T-helper 2 cell treated with Interferon-gamma antibody and Interleukin-4, amounts not matched to agents 100 ng/mL and 5 ng/mL, for 36 hours (primary cell): Measurements from ENCODE around the gene GCC2. TPM values are rescaled to one million over a fixed set of nuclear protein-coding genes. Genes with fewer than 3 reads are reported as not detected.
"Not testable (repeated sequence)": the region's sequence is repeated elsewhere in the genome, so short reads cannot be mapped to it uniquely, and the experiment has no call there.

Experiments used
- intact Hi-C: fragments of 100-400 bp; cut with micrococcal nuclease; formaldehyde crosslinking; loops from one replicate; pipeline ENCODE4 v1.15.1; 2023
- total RNA-seq: library from RNA; stranded (reverse); gene quantifications from 2 replicates; pipeline ENCODE4 v1.2.3, GENCODE V29; 2022

GCC2 gene
- total RNA-seq, 1 donor from 2014 or later = 46.0 TPM

GRCh38 chr2:108524688-108525087 lies 75.7 kb downstream of the GCC2 start:
- intact Hi-C loops = not testable (repeated sequence)

- intact Hi-C loops = not testable (repeated sequence)
These were observed 76.3 kb downstream of the GCC2 start for GRCh38 chr2:108525258-108525657.

GRCh38 chr2:108531674-108532055 lies 82.7 kb downstream of the GCC2 start:
- intact Hi-C loops = loop anchor here (5.0 to 10.0 kb wide), 4 partner anchors 51 to 683 kb away; partner anchors contain the start of gene CCDC138

- intact Hi-C loops = loop anchor here (1.0 to 10.0 kb wide), 6 partner anchors 48 to 681 kb away; partner anchors contain the start of genes CCDC138, GCC2 and RANBP2
These were observed 85.0 kb downstream of the GCC2 start, which contains the start of gene LIMS1 for GRCh38 chr2:108533832-108534583. Gene LIMS1, plus strand, starts transcription at chr2:108534470. Its CDS starts 93 bp downstream, at chr2:108534563.

GRCh38 chr2:108534584-108535356 lies 85.8 kb downstream of the GCC2 start:
- intact Hi-C loops = loop anchor here (1.0 to 10.0 kb wide), 7 partner anchors 48 to 680 kb away; partner anchors contain the start of genes CCDC138, GCC2 and RANBP2

GRCh38 chr2:108535357-108535631 lies 86.3 kb downstream of the GCC2 start:
- intact Hi-C loops = loop anchor here (1.0 to 10.0 kb wide), 4 partner anchors 59 to 680 kb away; partner anchors contain the start of gene CCDC138

GRCh38 chr2:108536133-108536780 lies 87.3 kb downstream of the GCC2 start:
- intact Hi-C loops = loop anchor here (10.0 kb wide), 3 partner anchors 89 to 679 kb away; partner anchors contain the start of gene CCDC138

GRCh38 chr2:108536911-108537310 lies 87.9 kb downstream of the GCC2 start:
- intact Hi-C loops = loop anchor here (10.0 kb wide), 3 partner anchors 88 to 678 kb away; partner anchors contain the start of gene CCDC138

- intact Hi-C loops = loop anchor here (10.0 kb wide), 3 partner anchors 87 to 677 kb away; partner anchors contain the start of gene CCDC138
These were observed 89.1 kb downstream of the GCC2 start for GRCh38 chr2:108538000-108538625.

- intact Hi-C loops = no loop called here
These were observed 92.4 kb downstream of the GCC2 start for GRCh38 chr2:108541451-108541850.

- intact Hi-C loops = no loop called here
These were observed 93.1 kb downstream of the GCC2 start for GRCh38 chr2:108542071-108542470.

GRCh38 chr2:108547606-108548005 lies 98.6 kb downstream of the GCC2 start:
- intact Hi-C loops = no loop called here

GRCh38 chr2:108548208-108549003 lies 99.4 kb downstream of the GCC2 start:
- intact Hi-C loops = no loop called here

GRCh38 chr2:108552566-108552965 lies 103.6 kb downstream of the GCC2 start:
- intact Hi-C loops = no loop called here

- intact Hi-C loops = no loop called here
These were observed 104.4 kb downstream of the GCC2 start for GRCh38 chr2:108553209-108553919.

- intact Hi-C loops = no loop called here
These were observed 105.5 kb downstream of the GCC2 start for GRCh38 chr2:108554528-108554927.

GRCh38 chr2:108555572-108555971 lies 106.6 kb downstream of the GCC2 start:
- intact Hi-C loops = no loop called here

GRCh38 chr2:108556581-108556980 lies 107.6 kb downstream of the GCC2 start:
- intact Hi-C loops = not testable (repeated sequence)
